ENCODE results near the gene PTPRD.
"Not testable (repeated sequence)": the region's sequence is repeated elsewhere in the genome, so short reads cannot be mapped to it uniquely, and the experiment has no call there.

The PTPRD gene

GRCh38 chr9:10449201-10449617 is 163.6 kb downstream of the PTPRD start:
- not testable (repeated sequence) for DNase-seq

GRCh38 chr9:10447036-10447435 is 165.8 kb downstream of the PTPRD start:
- no peak for DNase-seq

GRCh38 chr9:10443868-10444204 is 169.0 kb downstream of the PTPRD start:
- DNase-seq, result no peak

- no peak for DNase-seq
These were observed 169.5 kb downstream of the PTPRD start for GRCh38 chr9:10443181-10443867.

GRCh38 chr9:10438955-10439354 is 173.8 kb downstream of the PTPRD start:
- DNase-seq, result no peak

GRCh38 chr9:10436756-10437155 is 176.0 kb downstream of the PTPRD start:
- DNase-seq, result no peak

GRCh38 chr9:10434412-10434811 is 178.4 kb downstream of the PTPRD start:
- no peak for DNase-seq

- no peak for DNase-seq
These were observed 201.5 kb downstream of the PTPRD start for GRCh38 chr9:10411272-10411671.

GRCh38 chr9:10403283-10403682 is 209.5 kb downstream of the PTPRD start:
- DNase-seq, result no peak

GRCh38 chr9:10396615-10397014 is 216.2 kb downstream of the PTPRD start:
- no peak for DNase-seq

GRCh38 chr9:10387282-10387681 is 225.5 kb downstream of the PTPRD start:
- DNase-seq, result no peak

- no peak for DNase-seq
These were observed 241.0 kb downstream of the PTPRD start for GRCh38 chr9:10371824-10372223.

GRCh38 chr9:10366171-10366779 is 246.5 kb downstream of the PTPRD start:
- DNase-seq, result no peak

- no peak for DNase-seq
These were observed 258.2 kb downstream of the PTPRD start for GRCh38 chr9:10354591-10354990.

GRCh38 chr9:10345621-10346020 is 267.2 kb downstream of the PTPRD start:
- not testable (repeated sequence) for DNase-seq

GRCh38 chr9:10341057-10341456 is 271.7 kb downstream of the PTPRD start:
- no peak for DNase-seq

- no peak for DNase-seq
These were observed 273.6 kb downstream of the PTPRD start for GRCh38 chr9:10339152-10339551.

GRCh38 chr9:10331157-10331556 is 281.6 kb downstream of the PTPRD start:
- DNase-seq, result no peak

- no peak for DNase-seq
These were observed 330.7 kb downstream of the PTPRD start for GRCh38 chr9:10282084-10282483.

GRCh38 chr9:10274988-10275387 is 337.8 kb downstream of the PTPRD start:
- no peak for DNase-seq

- no peak for DNase-seq
These were observed 338.6 kb downstream of the PTPRD start for GRCh38 chr9:10274175-10274574.

GRCh38 chr9:10272830-10273229 is 340.0 kb downstream of the PTPRD start:
- DNase-seq, result no peak

GRCh38 chr9:10268531-10269485 is 344.0 kb downstream of the PTPRD start:
- no peak for DNase-seq

GRCh38 chr9:10265153-10265631 is 347.6 kb downstream of the PTPRD start:
- peak; percentile 64 for DNase-seq
